PC-3 (cell line): ENCODE data around the gene MGMT. TPM values are rescaled to one million over a fixed set of nuclear protein-coding genes. Genes with fewer than 3 reads are reported as not detected.

Experiments
- ATAC-seq: fragments of 200-7000 bp; cut with Tn5 transposase; 2 replicates; pipeline ENCODE4 v1.9.1; 2020; ENCODE audit warnings: mild to moderate bottlenecking, moderate library complexity
- BruUV-seq: library from RNA; stranded (reverse); fragments of 400-500 nt; replicated peaks from 2 replicates; lab custom pipeline; 2021; lab: Mats Ljungman, UMichigan
- CTCF ChIA-PET: fragments of 300-600 bp; sonication (Branson Sonifier 250); formaldehyde crosslinking; loops from one replicate; lab custom pipeline; 2022; ENCODE audit warnings: antibody characterized with exemption; lab: Charles Lee
- POLR2A ChIA-PET: fragments of 300-600 bp; sonication (Branson Sonifier 250); formaldehyde crosslinking; loops from one replicate; lab custom pipeline; 2022; ENCODE audit warnings: antibody characterized with exemption; ENCODE audit not compliant: unreplicated experiment; lab: Charles Lee
- DNase-seq: peaks from one replicate; pipeline ENCODE4 v3.0.0-alpha.2; 2015
- H2AFZ ChIP-seq: fragments of 300-600 bp; sonication (generic); 2 replicates; pipeline ENCODE4 v1.6.0; 2016; ENCODE audit warnings: antibody characterized with exemption, low read length
- H3F3A ChIP-seq: fragments of 300-600 bp; sonication (generic); one replicate; pipeline ENCODE4 v1.6.0; 2017; ENCODE audit warnings: antibody characterized with exemption, low read length, control low read depth, mild to moderate bottlenecking; ENCODE audit not compliant: unreplicated experiment
- H3K27ac ChIP-seq: fragments of 300-600 bp; sonication (generic); 2 replicates; pipeline ENCODE4 v1.5.1; 2016; ENCODE audit warnings: mild to moderate bottlenecking, low read length
- H3K27me3 ChIP-seq: fragments of 300-600 bp; sonication (generic); 2 replicates; pipeline ENCODE4 v1.6.1; 2016; ENCODE audit warnings: low read length, mixed read lengths
- H3K36me3 ChIP-seq: fragments of 300-600 bp; sonication (generic); 2 replicates; pipeline ENCODE4 v1.6.1; 2016; ENCODE audit warnings: low read depth, mixed run types, low read length, mixed read lengths
- H3K4me1 ChIP-seq: fragments of 300-600 bp; sonication (generic); 2 replicates; pipeline ENCODE4 v1.5.1; 2016; ENCODE audit warnings: low read length; ENCODE audit not compliant: insufficient read depth
- H3K4me2 ChIP-seq: fragments of 300-600 bp; sonication (generic); 2 replicates; pipeline ENCODE4 v1.6.0; 2016; ENCODE audit warnings: low read length
- H3K4me3 ChIP-seq: fragments of 300-600 bp; sonication (generic); 2 replicates; pipeline ENCODE4 v1.5.1; 2016; ENCODE audit warnings: mild to moderate bottlenecking, low read length, mixed read lengths
- H3K79me2 ChIP-seq: fragments of 300-600 bp; sonication (generic); 2 replicates; pipeline ENCODE4 v1.6.1; 2017; ENCODE audit warnings: low read length, mixed read lengths
- H3K9ac ChIP-seq: fragments of 300-600 bp; sonication (generic); 2 replicates; pipeline ENCODE4 v1.6.0; 2016; ENCODE audit warnings: mild to moderate bottlenecking, low read length
- H3K9me2 ChIP-seq: fragments of 300-600 bp; sonication (generic); replicated peaks from 2 replicates; pipeline ENCODE4 v1.6.1; 2016; ENCODE audit warnings: mixed run types, low read length, mixed read lengths
- H3K9me3 ChIP-seq: fragments of 300-600 bp; sonication (generic); 2 replicates; pipeline ENCODE4 v1.6.1; 2016; ENCODE audit warnings: low read length, mixed read lengths
- H4K20me1 ChIP-seq: fragments of 300-600 bp; sonication (generic); 2 replicates; pipeline ENCODE4 v1.6.1; 2016; ENCODE audit warnings: low read length, mixed read lengths
- EZH2 ChIP-seq: fragments of 300-600 bp; sonication (generic); IDR thresholded peaks from one replicate; pipeline ENCODE4 v1.6.1; 2017; ENCODE audit warnings: antibody characterized with exemption, mild to moderate bottlenecking, low read length; ENCODE audit not compliant: unreplicated experiment
- EZH2phosphoT487 ChIP-seq: fragments of 300-600 bp; sonication (generic); IDR thresholded peaks from 2 replicates; pipeline ENCODE4 v1.6.1; 2018; ENCODE audit warnings: mild to moderate bottlenecking, antibody characterized with exemption, low read length, borderline replicate concordance
- intact Hi-C: fragments of 100-400 bp; cut with micrococcal nuclease; formaldehyde crosslinking; loops from 2 replicates; pipeline ENCODE4 v1.9.0; 2023
- total RNA-seq: library from RNA; depleted of rRNA; stranded (reverse); fragments of >200 nt; gene quantifications from 2 replicates; pipeline ENCODE4 v1.2.3, GENCODE V29; 2014
- TF ChIP-seq, protein P1 (sequence below): fragments of 300-600 bp; sonication (generic); conservative IDR thresholded peaks from 2 replicates; pipeline ENCODE4 v1.5.1; 2017; ENCODE audit warnings: antibody characterized with exemption, low read depth, mild to moderate bottlenecking, low read length

Gene MGMT
- total RNA-seq, 1 experiment from 2014 or later: 19.8 TPM

DNA sequence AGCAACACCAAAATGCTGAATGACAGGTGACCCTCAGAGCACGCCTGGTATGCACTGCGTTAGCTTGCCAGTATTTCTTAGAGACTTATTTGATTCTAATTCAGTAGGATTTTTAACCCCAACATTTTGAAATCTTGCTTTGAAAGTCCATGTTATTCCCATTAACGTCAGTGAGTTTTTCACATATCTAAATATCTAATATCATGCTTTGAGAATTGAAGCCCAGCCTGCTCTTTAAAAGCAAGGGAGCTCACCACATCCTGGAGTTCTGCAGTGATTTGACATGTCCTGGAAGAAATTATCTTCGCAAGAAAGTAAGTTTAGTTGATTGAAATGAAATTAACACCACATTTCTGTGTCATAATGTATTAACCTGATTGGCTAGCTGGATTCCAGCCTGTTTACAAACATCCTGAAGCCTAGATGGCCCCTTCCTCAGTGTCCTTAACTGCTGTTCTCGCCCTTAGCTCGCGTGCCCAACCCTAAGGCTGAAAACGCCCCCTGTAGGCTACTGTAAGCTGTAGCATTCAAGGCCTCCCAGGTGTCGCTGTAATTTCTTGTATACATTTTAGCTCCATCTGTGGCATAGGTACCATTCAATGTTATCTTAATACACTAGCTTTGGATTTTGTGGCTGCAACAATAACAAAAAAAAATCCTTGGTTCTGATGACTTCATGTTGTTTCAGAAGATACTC lies 191.5 kb downstream of the MGMT start:
- Histone ChIP-seq H3K9ac (no peak overlapping the region), H3K27me3 (no peaks in the 10 kb centered on the region), H3K4me1 (no peaks in the 10 kb centered on the region), H3K4me2 (no peak overlapping the region), H3K79me2 (no peaks in the 10 kb centered on the region), H3K9me2 (no peaks in the 10 kb centered on the region), H3K27ac (no peak overlapping the region), H2AFZ (no peak overlapping the region), H3K4me3 (no peak overlapping the region), H4K20me1 (no peaks in the 10 kb centered on the region), H3K36me3 (no peaks in the 10 kb centered on the region; the same call in 1 of the 2 replicates), H3F3A (no peaks in the 10 kb centered on the region), H3K9me3 (no peaks in the 10 kb centered on the region)
- intact Hi-C loops: no loop called here
- CTCF ChIA-PET: no interaction called here
- DNase-seq (peak; percentile 30), ATAC-seq (peak; percentile 65)
- TF ChIP-seq, protein P1, sequence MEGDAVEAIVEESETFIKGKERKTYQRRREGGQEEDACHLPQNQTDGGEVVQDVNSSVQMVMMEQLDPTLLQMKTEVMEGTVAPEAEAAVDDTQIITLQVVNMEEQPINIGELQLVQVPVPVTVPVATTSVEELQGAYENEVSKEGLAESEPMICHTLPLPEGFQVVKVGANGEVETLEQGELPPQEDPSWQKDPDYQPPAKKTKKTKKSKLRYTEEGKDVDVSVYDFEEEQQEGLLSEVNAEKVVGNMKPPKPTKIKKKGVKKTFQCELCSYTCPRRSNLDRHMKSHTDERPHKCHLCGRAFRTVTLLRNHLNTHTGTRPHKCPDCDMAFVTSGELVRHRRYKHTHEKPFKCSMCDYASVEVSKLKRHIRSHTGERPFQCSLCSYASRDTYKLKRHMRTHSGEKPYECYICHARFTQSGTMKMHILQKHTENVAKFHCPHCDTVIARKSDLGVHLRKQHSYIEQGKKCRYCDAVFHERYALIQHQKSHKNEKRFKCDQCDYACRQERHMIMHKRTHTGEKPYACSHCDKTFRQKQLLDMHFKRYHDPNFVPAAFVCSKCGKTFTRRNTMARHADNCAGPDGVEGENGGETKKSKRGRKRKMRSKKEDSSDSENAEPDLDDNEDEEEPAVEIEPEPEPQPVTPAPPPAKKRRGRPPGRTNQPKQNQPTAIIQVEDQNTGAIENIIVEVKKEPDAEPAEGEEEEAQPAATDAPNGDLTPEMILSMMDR: peak; percentile 62
- TF ChIP-seq EZH2: no peak
- POLR2A ChIA-PET: no interaction called here
- BruUV-seq: no TSS peak

DNA sequence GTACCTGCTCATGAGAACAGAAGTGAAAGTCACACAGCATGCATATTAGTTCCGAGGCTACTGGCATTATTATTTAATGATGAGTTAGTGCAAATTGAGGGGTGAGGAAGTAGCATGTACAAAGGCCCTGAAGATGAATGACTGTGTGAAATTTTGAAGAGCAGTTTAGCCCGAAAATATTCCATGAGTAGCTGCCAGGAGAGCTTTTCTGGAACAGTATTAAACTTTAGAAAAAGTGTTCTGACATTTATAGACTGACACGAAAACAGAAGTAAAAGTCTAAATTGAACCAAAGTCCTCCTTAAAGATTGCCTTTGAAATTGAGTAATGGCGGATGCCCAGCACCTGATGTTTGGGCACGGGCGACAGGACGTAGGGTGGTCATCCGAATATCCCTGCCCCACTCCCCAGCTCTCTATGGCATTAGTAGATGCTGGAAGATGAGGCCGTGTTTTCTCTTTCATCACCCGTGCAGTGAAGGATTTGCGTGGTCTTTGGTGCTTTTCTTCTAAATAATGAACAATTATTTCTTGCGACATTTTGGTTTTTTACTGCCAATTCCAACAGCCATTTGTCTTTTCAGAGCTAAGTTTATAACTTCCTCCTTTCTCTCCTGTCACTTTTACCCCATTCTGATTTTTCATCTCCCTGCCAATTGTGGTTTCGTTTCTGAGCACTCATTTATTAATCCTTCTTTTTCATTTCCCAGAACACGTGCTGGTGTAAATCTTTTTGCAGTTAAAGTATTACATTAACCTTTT lies 192.6 kb downstream of the MGMT start:
- Histone ChIP-seq H3K9me2 (no peaks in the 10 kb centered on the region), H3K4me2 (no peak overlapping the region), H3K9ac (no peak overlapping the region), H3K36me3 (no peaks in the 10 kb centered on the region; the same call in 1 of the 2 replicates), H3K4me3 (no peak overlapping the region), H2AFZ (no peak overlapping the region), H4K20me1 (no peaks in the 10 kb centered on the region), H3K9me3 (no peaks in the 10 kb centered on the region), H3K79me2 (no peaks in the 10 kb centered on the region), H3K4me1 (no peaks in the 10 kb centered on the region), H3F3A (no peaks in the 10 kb centered on the region), H3K27ac (no peak overlapping the region), H3K27me3 (no peaks in the 10 kb centered on the region)
- intact Hi-C loops: no loop called here
- TF ChIP-seq, protein P1: no peak
- TF ChIP-seq EZH2 (no peak), EZH2phosphoT487 (no peak)
- POLR2A ChIA-PET: no interaction called here
- no peak for DNase-seq
- CTCF ChIA-PET: no interaction called here
- ATAC-seq: no peak
- no TSS peak for BruUV-seq

DNA sequence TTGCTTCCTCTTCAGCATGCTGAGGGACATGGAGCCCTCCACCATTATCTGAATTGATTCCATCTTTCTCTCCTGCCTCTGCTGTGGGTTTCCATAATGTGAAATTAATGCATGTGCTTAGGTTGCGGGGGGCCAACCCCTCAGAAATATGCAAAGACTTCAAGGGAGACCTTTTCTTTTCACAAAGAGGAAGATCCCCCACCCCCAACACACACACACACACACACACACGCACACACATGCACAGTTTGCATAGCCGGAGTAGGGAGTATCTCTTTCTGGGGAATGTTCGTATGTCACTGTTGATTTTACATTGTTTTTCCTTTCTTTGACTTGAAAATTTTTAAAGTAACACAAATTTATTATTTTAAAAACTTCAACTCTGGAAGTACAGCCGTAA lies 193.5 kb downstream of the MGMT start:
- no peak overlapping the region for H3K4me2 ChIP-seq
- H3K27ac ChIP-seq: no peak overlapping the region
- H2AFZ ChIP-seq: no peak overlapping the region
- no peaks in the 10 kb centered on the region for H3K9me3 ChIP-seq
- no peak for DNase-seq
- H3F3A ChIP-seq: no peaks in the 10 kb centered on the region
- H3K79me2 ChIP-seq: no peaks in the 10 kb centered on the region
- POLR2A ChIA-PET: no interaction called here
- TF ChIP-seq, protein P1: no peak
- TF ChIP-seq EZH2phosphoT487 (no peak), EZH2 (no peak)
- no peaks in the 10 kb centered on the region; the same call in 1 of the 2 replicates for H3K36me3 ChIP-seq
- H3K27me3 ChIP-seq: no peaks in the 10 kb centered on the region
- no peaks in the 10 kb centered on the region for H4K20me1 ChIP-seq
- H3K4me3 ChIP-seq: no peak overlapping the region
- H3K4me1 ChIP-seq: no peaks in the 10 kb centered on the region
- BruUV-seq: no TSS peak
- no peak overlapping the region for H3K9ac ChIP-seq
- CTCF ChIA-PET: no interaction called here
- H3K9me2 ChIP-seq: no peaks in the 10 kb centered on the region
- no peak for ATAC-seq
- intact Hi-C loops: no loop called here
